OCI-LY3 (cell line): ENCODE data around the gene MACIR.

ENCODE experiments used
- H2AFZ ChIP-seq: fragments of 200-600, 300-600 bp; shearing (Covaris generic); 2 replicates; pipeline ENCODE4 v1.6.0; 2014; ENCODE audit warnings: antibody characterized with exemption, low read depth, low read length
- H3K27ac ChIP-seq: fragments of 200-600, 300-600 bp; sonication (generic); 2 replicates; pipeline ENCODE4 v1.5.1; 2014; ENCODE audit warnings: mild to moderate bottlenecking, low read length, moderate library complexity, mixed read lengths
- H3K27me3 ChIP-seq: fragments of 200-600, 300-600 bp; sonication (generic); 2 replicates; pipeline ENCODE4 v1.6.1; 2014; ENCODE audit warnings: low read depth, low read length, mixed read lengths
- H3K36me3 ChIP-seq: fragments of 200-600, 300-600 bp; sonication (generic); replicated peaks from 2 replicates; pipeline ENCODE3; 2014; ENCODE audit warnings: low read depth, low read length, mixed read lengths
- H3K4me1 ChIP-seq: fragments of 300-600, 200-600 bp; sonication (generic); 2 replicates; pipeline ENCODE4 v1.6.1; 2014; ENCODE audit warnings: low read length, mixed read lengths
- H3K4me2 ChIP-seq: fragments of 200-600, 300-600 bp; sonication (generic); 2 replicates; pipeline ENCODE4 v1.6.1; 2014; ENCODE audit warnings: low read length, mixed read lengths
- H3K4me3 ChIP-seq: fragments of 300-600, 200-600 bp; sonication (generic); 2 replicates; pipeline ENCODE4 v1.5.1; 2014; ENCODE audit warnings: antibody characterized with exemption, mild to moderate bottlenecking, low read length, moderate library complexity
- H3K79me2 ChIP-seq: fragments of 300-600, 200-600 bp; shearing (Covaris generic); 2 replicates; pipeline ENCODE4 v1.6.1; 2014; ENCODE audit warnings: mild to moderate bottlenecking, low read length, mixed read lengths
- H3K9ac ChIP-seq: fragments of 300-600, 200-600 bp; shearing (Covaris generic); 2 replicates; pipeline ENCODE4 v1.6.0; 2014; ENCODE audit warnings: mild to moderate bottlenecking, low read length, moderate library complexity
- H3K9me3 ChIP-seq: fragments of 200-600, 300-600 bp; shearing (Covaris generic); 2 replicates; pipeline ENCODE4 v1.6.1; 2014; ENCODE audit warnings: low read length, mixed read lengths; ENCODE audit not compliant: insufficient read depth
- H4K20me1 ChIP-seq: fragments of 200-600, 300-600 bp; sonication (generic); 2 replicates; pipeline ENCODE4 v1.6.1; 2016; ENCODE audit warnings: low read length, mixed read lengths; ENCODE audit not compliant: insufficient read depth
- CTCF ChIP-seq: fragments of 200-600, 300-600 bp; sonication (generic); IDR thresholded peaks from 2 replicates; pipeline ENCODE4 v1.5.1; 2014; ENCODE audit warnings: antibody characterized with exemption, low read length, low read depth
- EZH2phosphoT487 ChIP-seq: fragments of 200-600 bp; shearing (Covaris generic); IDR thresholded peaks from 2 replicates; pipeline ENCODE4 v1.6.1; 2018; ENCODE audit warnings: antibody characterized with exemption, mixed run types, low read depth

Gene MACIR

GRCh38 chr5:103289024-103289423 lies 30.5 kb downstream of the MACIR start:
- Histone ChIP-seq H3K27ac (no peak overlapping the region), H3K9me3 (no peaks in the 10 kb centered on the region), H3K4me3 (no peak overlapping the region), H3K4me1 (no peaks in the 10 kb centered on the region), H3K9ac (no peak overlapping the region), H2AFZ (no peak overlapping the region), H3K27me3 (no peaks in the 10 kb centered on the region), H3K4me2 (no peak overlapping the region), H3K79me2 (no peaks in the 10 kb centered on the region), H4K20me1 (no peaks in the 10 kb centered on the region), H3K36me3 (no peaks in the 10 kb centered on the region)
- TF ChIP-seq CTCF (no peak), EZH2phosphoT487 (no peak)

GRCh38 chr5:103290846-103291245 lies 32.3 kb downstream of the MACIR start:
- Histone ChIP-seq H3K4me3 (no peak overlapping the region), H3K79me2 (no peaks in the 10 kb centered on the region), H2AFZ (no peak overlapping the region), H3K36me3 (no peaks in the 10 kb centered on the region), H3K4me2 (no peak overlapping the region), H3K4me1 (no peaks in the 10 kb centered on the region), H3K9ac (no peak overlapping the region), H3K27ac (no peak overlapping the region), H3K9me3 (no peaks in the 10 kb centered on the region), H3K27me3 (no peaks in the 10 kb centered on the region), H4K20me1 (no peaks in the 10 kb centered on the region)
- no peak for TF ChIP-seq CTCF
- TF ChIP-seq EZH2phosphoT487: no peak

GRCh38 chr5:103291606-103292005 lies 33.0 kb downstream of the MACIR start:
- no peaks in the 10 kb centered on the region for H3K36me3 ChIP-seq
- H3K4me2 ChIP-seq: no peak overlapping the region
- H3K27ac ChIP-seq: no peak overlapping the region
- H3K4me3 ChIP-seq: no peak overlapping the region
- no peak overlapping the region for H3K9ac ChIP-seq
- no peaks in the 10 kb centered on the region for H4K20me1 ChIP-seq
- H3K79me2 ChIP-seq: no peaks in the 10 kb centered on the region
- no peaks in the 10 kb centered on the region for H3K27me3 ChIP-seq
- H3K9me3 ChIP-seq: no peaks in the 10 kb centered on the region
- H3K4me1 ChIP-seq: no peaks in the 10 kb centered on the region
- TF ChIP-seq EZH2phosphoT487: no peak
- TF ChIP-seq CTCF: no peak
- no peak overlapping the region for H2AFZ ChIP-seq

- TF ChIP-seq CTCF (no peak), EZH2phosphoT487 (no peak)
- H3K4me2 ChIP-seq: no peak overlapping the region
- H3K4me1 ChIP-seq: no peaks in the 10 kb centered on the region
- no peak overlapping the region for H2AFZ ChIP-seq
- H3K79me2 ChIP-seq: no peaks in the 10 kb centered on the region
- H3K9me3 ChIP-seq: no peaks in the 10 kb centered on the region
- no peak overlapping the region for H3K4me3 ChIP-seq
- no peaks in the 10 kb centered on the region for H3K36me3 ChIP-seq
- no peak overlapping the region for H3K9ac ChIP-seq
- no peak overlapping the region for H3K27ac ChIP-seq
- H4K20me1 ChIP-seq: no peaks in the 10 kb centered on the region
- no peaks in the 10 kb centered on the region for H3K27me3 ChIP-seq
Measured at GRCh38 chr5:103293099-103293498, 34.5 kb downstream of the MACIR start.
